ENCODE results near the gene LNPK.
A peak's percentile ranks its signal among the peaks of the same experiment; 100 is the strongest.
"Not testable (repeated sequence)": the region's sequence is repeated elsewhere in the genome, so short reads cannot be mapped to it uniquely, and the experiment has no call there.

The LNPK gene

GRCh38 chr2:176001916-176002687 is at the start of gene LNPK:
Gene LNPK (minus strand): TSS chr2:176002267. CDS start chr2:175995584, 6,683 bp downstream.
- DNase-seq: peak; percentile 90

- no peak for DNase-seq
Measured at GRCh38 chr2:176039375-176039774, 37.3 kb upstream of the LNPK start.

GRCh38 chr2:176038694-176039093 is 36.6 kb upstream of the LNPK start:
- no peak for DNase-seq

DNA sequence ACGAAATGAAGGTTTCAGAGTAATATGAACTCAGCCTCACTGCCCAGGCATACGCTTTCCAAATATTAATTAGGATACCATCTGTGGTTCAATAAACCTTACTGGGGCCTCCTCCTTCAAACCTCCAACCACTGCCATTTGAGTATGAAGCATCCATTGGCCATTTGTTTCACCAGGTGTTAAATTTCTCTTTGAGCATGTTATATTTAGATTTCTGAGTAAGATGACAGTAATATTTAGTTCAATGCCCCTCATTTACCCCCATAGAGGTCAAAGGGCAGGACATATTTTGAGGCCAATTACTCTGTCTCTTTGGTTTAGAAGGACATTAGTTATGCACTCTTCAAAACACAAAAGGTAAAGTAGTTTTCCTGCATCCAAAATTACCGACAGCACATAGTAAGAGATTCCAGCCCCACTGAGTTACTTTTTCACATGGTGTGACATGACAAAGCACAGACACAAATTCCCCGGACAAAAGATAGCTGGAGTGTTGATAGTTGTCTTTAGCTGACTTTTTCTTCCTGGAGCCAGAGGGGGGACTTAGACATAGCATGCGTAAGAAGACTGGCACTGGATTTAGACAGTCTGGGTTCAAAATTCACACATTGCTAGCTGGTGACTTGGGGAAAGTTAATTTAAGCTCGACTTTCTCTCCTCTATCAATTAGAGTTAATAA is 33.1 kb upstream of the LNPK start:
- no peak for DNase-seq

GRCh38 chr2:176027806-176028205 is 25.7 kb upstream of the LNPK start:
- no peak for DNase-seq

GRCh38 chr2:176025932-176026331 is 23.9 kb upstream of the LNPK start:
- DNase-seq: no peak

- no peak for DNase-seq
Measured at GRCh38 chr2:176024083-176024482, 22.0 kb upstream of the LNPK start.

- no peak for DNase-seq
Measured at GRCh38 chr2:176022048-176022447, 20.0 kb upstream of the LNPK start.

- DNase-seq: no peak
Measured at GRCh38 chr2:176020400-176020799, 18.3 kb upstream of the LNPK start.

DNA sequence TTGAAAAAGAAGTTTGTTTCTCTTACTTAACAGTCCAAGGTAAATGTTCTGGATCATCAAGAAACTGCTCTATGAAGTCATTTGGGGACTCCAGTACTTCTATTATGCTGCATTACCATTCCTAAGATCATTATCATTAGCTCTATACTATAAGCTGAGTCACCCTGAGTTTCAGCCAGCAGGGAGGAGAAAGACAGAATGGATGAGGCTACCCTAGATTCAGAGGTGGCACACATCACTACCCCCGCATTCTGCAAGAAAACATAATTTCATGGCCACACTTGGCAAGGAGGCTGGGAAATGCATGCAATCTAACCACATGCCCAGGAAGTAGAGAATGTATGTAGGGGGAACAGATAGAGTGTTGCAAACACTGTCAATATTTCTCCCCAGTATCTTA is 16.6 kb upstream of the LNPK start:
- DNase-seq: peak; percentile 60

DNA sequence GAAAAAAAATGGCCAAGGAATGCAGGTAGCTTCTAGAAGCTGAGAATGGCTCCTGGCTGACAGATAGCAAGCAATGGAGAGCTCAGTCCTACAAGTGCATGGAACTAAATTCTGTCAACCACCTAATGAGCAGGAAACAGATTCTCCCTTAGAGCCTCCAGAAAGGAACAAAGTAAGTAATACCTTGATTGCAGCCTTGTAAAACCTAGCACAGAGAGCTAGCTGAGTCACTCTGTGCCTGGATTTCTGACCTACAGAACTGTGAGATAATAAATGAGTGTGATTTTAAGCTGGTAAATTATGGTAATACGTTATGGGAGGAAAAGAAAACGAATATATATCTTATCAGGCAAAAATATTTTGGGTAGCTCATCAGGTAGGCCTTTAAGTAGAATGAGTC is 7.4 kb upstream of the LNPK start:
- DNase-seq: no peak

GRCh38 chr2:176004934-176005333 is 2.9 kb upstream of the LNPK start:
- no peak for DNase-seq

GRCh38 chr2:176003958-176004357 is 1.9 kb upstream of the LNPK start:
- no peak for DNase-seq

DNA sequence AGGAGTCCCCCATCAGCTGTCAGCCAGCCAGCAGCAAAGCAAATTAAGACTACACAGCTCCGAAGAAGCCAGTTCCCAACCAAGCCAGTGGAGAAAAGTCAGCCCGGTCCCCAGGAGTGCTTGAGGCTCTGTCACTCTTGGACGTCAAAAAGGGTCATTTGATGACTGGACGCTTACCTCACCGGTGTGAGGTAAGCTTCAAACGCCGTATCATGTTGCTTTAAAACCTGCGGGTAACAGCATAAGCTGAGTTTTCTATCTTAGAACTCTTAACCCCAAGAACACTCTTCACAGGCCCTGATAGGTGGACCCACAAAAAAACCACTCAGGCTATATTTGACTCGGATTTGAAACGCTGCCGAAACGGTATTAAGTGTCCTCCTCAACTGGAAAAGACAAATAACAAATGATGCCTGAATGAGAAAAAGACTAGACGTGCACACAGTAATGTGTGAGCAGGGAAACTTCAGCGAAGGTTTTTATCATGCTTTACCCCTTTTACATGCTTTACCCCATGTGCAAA is 682 bp upstream of the LNPK start:
- DNase-seq: peak; percentile 16

- DNase-seq: peak; percentile 58
Measured at GRCh38 chr2:176001281-176001915, 669 bp downstream of the LNPK start.

GRCh38 chr2:175999283-175999819 is 2.7 kb downstream of the LNPK start:
- no peak for DNase-seq

GRCh38 chr2:175990099-175990498 is 12.0 kb downstream of the LNPK start:
- no peak for DNase-seq

- not testable (repeated sequence) for DNase-seq
Measured at GRCh38 chr2:175987126-175987525, 14.9 kb downstream of the LNPK start.

DNA sequence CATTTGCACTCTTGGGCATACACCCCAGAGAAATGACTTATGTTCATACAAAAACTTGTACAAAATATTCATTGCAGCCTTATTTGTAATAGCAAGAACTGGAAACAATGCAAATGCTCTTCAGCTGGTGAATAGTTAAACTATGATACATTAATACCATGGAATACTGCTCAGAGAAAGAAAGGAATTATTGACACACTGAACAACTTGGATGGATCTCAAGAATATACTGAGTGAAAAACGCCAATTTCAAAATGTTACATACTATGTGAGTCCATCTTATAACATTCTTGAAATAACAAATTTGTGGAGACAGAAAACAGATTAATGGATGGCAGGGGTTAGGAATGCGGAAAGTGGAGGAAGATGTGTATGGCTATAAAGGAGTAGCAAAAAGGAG is 17.2 kb downstream of the LNPK start:
- DNase-seq: peak; percentile 47

DNA sequence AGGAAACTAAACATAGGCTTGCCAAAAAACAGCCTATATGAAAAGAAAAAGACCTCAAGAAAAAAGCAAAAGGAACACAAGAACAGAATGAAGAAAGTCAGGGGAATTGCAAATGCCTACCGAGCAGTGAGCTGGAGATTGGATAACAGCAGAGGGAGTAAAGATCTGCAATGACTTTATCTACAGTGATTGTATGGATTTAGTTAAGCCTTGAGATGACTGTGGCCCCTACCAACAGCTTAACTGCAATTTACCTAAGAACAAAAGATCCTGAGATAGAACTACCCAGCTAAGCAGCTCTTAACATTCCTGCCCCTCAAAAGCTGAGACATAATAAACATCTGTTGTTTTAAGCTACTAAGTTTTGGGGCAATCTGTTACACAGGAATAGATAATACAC is 20.5 kb downstream of the LNPK start:
- DNase-seq: no peak

DNA sequence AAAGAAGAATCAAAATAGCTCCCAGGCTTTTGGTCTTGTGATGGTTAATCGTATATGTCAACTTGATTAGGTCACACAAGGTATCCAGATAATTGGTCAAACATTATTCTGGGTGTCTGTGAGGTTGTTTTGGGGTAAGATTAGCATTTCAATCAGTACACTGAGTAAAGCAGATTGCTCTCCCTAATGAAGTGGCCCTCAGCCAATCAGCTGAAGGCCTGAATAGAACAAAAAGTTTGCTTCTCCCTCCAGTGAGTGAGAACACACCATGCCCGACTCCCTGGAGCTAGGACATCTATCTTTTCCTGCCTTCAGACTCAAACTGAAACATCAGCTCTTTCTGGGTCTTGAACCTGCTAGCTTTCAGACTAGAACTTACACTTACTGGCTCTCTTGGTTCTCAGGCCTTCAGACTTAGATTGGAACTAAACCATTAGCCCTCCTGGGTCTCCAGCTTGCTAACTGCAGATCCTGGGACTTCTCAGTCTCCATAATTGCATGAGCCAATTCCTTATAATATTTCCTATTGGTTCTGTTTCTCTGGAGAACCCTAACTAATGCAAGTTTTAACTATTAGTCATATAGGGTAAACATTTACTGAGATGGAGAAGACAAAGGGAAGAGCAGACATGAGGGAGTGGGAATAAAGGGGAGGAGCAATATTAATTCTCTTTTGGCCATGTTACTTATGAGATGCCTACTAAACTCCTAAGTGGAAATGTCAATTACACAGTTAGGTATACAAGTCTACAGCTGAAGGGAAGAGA is 25.5 kb downstream of the LNPK start:
- peak; percentile 48 for DNase-seq

- DNase-seq: no peak
Measured at GRCh38 chr2:175973373-175973772, 28.7 kb downstream of the LNPK start.

DNA sequence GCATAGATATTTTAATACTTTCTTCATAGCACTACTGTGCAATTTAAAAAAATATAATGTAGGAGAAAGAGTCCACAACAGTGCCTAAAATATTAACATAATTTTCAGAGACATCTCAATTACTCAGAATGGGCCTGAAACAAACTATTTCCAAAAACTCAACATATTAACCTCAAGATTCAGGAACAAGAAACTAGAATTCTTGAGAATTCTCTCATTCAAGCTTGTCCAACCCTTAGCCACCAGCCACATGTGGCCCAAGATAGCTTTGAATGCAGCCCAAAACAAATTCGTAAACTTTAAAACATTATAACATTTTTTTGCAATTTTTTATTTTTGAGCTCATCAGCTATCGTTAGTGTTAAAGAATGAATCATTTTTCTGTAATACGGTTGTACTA is 35.2 kb downstream of the LNPK start:
- no peak for DNase-seq

Measured in fibroblast of skin of right biceps (primary cell).